Measurements from ENCODE around the gene KIF26B.
A peak's percentile ranks its signal among the peaks of the same experiment; 100 is the strongest.

KIF26B gene

DNA sequence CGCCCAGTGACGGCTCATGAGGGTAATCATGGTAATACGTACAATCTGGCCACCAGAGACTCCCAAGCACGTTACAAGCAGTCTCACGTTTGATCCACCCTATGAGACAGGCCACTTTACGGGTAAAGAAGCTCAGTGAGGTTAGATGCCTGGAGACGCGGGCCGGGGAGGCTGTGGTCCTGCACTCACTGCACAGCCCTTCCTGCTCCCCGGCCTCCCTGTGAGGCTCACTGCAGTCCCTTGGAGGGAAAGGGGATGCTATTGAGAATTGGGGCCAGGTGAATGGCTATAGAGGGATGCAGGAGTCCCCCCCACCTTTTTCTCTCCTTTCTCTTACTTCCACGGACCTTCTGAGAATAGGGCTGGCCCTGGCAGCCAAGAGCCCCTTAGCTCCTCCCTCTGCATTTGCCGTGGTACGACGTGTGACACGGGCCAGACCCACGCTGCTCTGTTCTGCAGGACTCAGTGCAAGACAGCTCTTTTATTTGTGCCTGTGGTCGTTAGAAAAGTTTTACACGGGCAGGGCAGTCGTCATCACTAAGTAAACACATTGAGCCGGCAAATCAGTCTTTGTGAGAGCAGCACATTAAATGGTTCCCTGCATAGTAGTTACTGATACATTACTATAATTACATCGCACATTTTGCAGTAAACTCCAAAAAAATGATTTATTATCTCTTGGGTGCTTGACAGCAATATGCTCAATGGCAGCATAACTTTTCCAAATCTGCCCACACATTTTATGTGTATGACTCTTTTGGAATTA, 18.8 kb downstream of the KIF26B start:
- DNase-seq = no peak

DNA sequence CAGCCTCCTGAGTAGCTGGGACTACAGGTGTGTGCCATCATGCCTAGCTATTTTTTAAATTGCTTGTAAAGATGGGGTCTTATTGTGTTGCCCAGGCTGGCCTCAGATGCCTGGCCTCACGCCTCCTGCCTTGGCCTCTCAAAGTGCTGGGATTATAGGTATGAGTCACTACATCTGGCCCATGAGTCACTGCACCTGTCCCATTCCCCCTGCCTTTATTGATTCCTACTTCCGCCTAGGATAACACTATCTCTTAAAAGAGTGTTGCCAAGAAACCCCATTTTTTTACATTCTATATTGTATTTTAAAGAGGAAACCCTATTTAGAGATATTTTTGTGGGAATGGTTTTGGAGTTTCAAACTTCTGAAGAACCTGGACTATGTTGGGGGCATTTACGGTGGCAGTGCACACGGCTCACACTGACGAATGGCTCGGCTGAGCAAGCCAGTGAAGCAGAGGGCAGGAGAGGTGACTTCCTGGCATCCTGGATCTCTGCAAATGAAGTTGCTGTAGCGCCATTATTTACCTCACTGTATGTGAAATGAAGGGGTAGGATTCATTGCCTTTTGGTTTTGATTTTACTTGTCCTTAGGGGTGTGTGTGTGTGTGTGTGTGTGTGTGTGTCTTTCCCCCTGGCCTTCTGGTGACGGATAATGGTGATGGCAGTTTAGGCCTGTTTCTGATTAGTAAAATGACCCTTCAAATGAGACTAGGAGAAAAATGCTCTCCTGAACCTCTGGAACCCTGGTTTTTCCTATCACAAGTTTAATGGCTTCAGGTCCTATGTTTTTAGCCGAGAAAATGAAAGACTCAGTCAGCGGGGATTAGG, 22.5 kb downstream of the KIF26B start:
- DNase-seq = no peak

GRCh38 chr1:245179706-245180105, 24.9 kb downstream of the KIF26B start:
- DNase-seq = peak in 1 of 2 experiments; percentile 15

DNA sequence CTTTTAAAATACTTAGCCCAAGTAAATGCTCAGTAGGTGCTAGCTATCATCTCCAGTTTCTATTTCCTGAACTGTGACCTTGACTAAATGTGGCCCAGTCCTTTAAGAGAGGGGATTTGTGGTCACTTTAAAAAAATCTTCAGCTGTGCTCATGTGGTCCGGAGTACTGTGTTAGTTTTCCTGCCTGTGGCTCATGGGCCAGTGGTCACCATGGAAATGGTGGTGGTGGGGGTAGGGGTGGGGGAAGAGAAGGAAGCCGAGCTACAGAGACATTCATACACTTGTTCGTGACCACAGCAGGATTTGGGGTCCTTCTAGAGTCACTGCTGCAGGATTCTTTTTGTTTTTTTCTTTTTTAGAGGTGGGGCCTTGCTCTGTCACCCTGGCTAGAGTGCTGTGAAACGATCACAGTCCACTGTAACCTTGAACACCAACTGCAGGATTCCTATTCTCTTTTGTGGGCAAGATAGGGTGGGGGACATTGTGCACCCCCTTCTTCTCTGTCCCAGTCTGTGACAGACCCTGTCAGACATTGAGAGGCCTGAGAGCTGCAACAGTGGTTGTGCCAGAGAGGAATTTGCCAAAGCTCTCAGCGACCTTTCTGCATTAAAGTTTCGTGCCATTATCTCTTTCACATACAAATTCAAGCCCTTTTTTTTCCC, 25.8 kb downstream of the KIF26B start:
- DNase-seq = no peak

DNA sequence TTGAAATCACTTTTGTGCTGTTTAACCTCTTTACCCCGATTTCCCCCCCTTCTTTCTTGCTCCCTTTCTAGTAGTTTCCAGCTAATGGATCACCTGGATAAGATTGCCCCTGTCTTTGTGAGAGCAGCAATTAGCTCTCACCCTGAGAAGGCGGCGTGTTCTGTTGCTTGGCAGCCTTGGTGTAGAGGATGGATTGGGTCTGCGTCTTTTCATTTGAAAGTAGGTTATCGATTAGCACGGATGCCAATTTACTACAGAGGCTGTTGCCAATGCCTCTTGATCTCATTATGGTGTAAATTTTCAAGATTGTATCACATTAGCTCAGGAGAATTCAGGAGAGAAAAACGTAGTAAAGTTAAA, 26.4 kb downstream of the KIF26B start:
- DNase-seq = no peak

GRCh38 chr1:245182028-245182427, 27.2 kb downstream of the KIF26B start:
- DNase-seq = no peak

- DNase-seq = no peak
Measured at GRCh38 chr1:245183429-245183828, 28.6 kb downstream of the KIF26B start.

- no peak for DNase-seq
Measured at GRCh38 chr1:245184779-245185178, 30.0 kb downstream of the KIF26B start.

DNA sequence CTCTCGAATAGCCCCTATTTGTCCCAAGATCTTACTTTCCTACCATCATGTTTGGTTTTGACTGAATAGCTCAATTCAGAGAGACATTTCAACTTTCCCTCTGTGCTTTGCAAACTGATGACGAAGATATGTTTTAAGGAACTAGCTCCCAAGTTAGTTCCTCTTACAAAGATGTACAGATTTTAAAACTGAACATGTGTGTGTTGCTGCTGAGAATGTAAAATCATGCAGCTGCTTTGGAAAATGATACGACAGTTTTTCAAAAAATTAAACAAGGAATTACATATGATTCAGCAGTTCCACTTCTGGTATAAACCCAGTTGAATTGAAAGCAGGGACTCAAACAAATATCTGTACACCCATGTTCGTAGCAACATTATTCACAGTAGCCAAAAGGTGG, 33.6 kb downstream of the KIF26B start:
- DNase-seq = no peak

- no peak for DNase-seq
Measured at GRCh38 chr1:245195398-245195797, 40.6 kb downstream of the KIF26B start.

DNA sequence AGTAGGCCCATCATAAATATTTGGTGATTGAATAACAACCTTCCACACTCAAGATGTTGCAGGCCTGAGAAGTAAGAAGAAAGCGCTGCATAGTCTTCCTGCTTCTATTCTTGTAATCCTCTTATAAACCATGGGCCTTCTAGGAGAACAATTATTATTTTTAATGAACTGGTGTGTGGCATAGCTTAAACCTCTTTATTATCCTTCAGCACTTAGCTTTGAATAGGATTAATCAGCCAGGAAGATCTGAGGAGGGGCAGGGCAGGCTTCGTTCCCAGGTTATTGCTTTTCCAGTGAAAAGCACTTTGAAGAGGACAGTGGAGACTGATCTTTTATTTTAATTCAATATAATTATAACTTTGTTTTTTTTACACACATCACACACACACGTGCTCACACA, 42.3 kb downstream of the KIF26B start:
- DNase-seq = no peak

- DNase-seq = no peak
Measured at GRCh38 chr1:245197911-245198379, 43.2 kb downstream of the KIF26B start.

- no peak for DNase-seq
Measured at GRCh38 chr1:245198748-245199516, 44.1 kb downstream of the KIF26B start.

DNA sequence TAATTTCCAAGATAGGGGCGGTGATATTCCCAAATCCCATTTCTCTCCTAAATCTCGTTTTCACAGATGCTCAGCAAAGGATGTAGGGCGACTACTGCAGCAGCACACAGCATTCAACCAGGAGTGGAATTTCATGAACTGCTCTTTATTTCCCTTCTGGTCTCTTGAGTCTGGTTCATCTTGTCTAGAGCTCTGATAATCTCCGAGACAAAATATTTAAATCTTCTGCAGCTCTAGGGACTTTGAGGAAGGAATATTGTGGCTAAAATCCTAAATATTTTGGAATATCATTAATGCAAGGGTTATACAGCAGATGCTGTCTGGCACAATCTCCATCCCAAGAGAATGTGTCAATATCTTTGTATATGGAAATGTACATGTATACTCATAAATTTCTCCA, 45.4 kb downstream of the KIF26B start:
- DNase-seq = no peak

DNA sequence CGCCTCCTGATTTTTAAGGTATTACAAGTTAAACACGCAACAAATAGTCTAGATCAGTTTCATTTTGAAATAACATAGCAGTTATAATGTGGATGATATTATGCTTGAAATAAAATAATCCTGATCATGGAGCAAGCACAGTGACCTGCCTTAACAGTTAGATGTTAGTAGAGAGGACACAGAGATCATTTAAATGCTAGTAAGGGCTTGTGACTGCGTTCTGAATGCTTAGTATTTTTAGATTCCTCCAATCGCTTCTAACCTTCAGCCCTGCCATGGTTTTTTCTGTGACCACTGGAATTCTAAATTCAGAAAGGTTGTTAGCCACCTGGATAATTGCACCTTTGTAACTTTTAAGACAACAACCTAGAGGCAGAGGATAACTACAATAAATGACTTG, 46.4 kb downstream of the KIF26B start:
- no peak for DNase-seq

- no peak for DNase-seq
Measured at GRCh38 chr1:245201827-245202226, 47.0 kb downstream of the KIF26B start.

GRCh38 chr1:245205396-245205795, 50.6 kb downstream of the KIF26B start:
- no peak for DNase-seq

DNA sequence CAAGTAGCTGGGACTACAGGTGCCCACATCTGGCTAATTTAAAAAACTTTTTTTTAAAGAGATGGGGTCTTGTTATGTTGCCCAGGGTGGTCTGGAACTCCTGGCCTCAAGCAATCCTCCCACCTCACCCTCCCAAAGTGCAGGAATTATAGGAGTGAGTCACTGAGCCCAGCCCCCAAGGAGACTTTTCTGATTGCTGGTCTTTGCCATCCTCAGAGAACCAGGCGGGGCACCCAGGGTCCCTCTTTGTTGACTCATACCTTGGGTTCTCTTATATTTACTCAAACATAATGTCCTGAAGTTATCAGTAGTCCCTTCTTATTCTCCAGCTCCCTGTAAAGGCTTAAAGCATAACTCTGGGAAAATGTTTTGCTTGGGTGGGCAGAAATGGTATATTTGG, 51.1 kb downstream of the KIF26B start:
- DNase-seq = no peak

- DNase-seq = no peak
Measured at GRCh38 chr1:245207056-245207638, 52.4 kb downstream of the KIF26B start.

GRCh38 chr1:245207801-245208200, 53.0 kb downstream of the KIF26B start:
- DNase-seq = no peak

- DNase-seq = peak; percentile 64 to 81
Measured at GRCh38 chr1:245209658-245210435, 55.1 kb downstream of the KIF26B start.

Measured in NCI-H526 (cell line).